GM18511 (cell line): Measurements from ENCODE around the gene MIOX.

Experiments used
- ATAC-seq: cut with Tn5 transposase; IDR thresholded peaks from one replicate; pipeline ENCODE4 v1.9.1; 2021; ENCODE audit warnings: mild to moderate bottlenecking, moderate library complexity; ENCODE audit not compliant: unreplicated experiment

The MIOX gene

GRCh38 chr22:50473088-50473487 is 13.6 kb upstream of the MIOX start:
- no peak for ATAC-seq

DNA sequence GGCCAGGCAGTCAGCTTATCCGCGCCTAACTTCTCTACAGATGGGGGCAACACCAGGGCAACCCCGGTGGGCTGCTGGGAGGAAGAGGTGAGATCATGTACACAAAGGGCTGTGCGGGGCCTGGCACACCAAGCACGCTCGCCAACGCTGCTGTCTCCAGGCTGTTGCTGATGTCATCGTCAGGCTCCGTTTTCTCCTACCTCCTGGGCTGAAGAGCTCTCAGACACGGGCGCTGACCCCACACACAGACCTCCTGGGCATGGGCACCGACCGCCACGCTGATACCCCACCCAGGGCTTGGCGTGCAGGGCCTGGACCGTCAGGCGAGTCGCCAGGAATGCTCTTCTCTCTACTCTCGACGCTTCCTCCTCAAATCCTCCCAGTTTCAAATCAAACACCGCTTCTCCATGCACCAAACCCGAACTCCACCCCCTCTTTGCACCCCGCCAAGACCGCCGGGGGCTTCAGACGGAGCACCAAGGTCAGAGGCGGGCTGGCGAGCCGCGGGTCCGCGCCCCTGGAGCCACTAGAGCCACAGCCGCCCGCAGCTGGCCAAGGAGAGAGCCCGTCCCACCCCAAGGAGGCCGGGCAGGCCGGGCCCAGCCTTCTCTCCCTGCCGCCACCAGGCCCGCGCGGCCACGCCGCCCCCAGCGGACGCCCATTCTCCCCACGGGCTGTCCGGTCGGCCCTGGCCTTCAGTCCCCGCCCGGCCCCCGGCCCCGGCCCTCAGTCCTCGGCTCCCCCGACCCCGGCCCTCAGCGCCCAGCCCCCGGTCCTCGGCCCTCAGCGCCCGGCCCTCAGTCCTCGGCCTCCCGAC is 12.6 kb upstream of the MIOX start:
- ATAC-seq = no peak

DNA sequence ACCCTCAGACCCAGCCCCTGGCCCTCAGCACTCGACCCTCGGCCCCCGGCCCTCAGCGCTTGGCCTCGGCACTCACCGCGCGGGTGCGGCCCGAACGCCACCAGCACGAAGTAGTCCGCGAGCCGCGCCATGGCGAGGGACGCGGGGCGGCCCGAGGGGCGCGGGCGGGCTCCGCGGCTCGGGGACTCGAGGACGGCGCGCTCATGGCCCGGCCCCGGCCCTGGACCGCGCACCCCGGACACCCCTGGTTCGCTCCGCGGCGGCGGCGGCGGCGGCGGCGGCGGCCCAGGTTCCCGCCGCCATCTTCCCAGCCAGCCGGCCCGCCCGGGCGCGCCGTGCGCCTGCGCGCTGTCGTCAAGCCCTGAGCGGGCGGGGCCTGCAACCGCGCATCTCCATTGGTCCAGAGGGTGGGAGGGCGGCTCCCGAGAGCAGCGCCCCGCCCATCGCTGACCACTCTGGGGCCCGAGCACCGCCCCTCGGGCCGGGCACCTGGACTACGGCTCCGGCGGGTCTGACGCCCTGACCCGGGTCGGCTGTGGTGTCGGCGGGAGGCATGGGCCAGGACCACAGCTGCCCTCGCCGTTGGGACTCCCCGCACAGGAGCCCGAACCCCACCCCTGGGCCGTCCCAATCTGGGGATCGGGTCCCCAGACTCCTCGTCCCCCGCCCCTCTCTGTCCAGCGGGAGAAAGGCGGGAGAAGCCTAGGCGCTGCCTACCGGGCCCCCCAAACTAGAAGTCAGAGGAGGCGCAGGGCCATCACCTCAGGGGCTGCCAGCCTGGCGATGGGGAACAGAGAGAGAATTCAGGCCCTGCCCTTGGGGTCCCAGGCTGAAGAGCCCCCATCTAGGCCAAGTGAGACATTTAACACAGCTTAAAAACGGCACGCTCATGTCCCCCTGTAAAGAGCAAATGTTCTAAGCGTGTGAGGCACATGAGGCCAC is 11.7 kb upstream of the MIOX start, which contains the start of gene SBF1:
TSS of gene SBF1 (minus strand) at position 326 of the 942 bp plus-strand sequence. CDS start at position 131, 195 bp downstream.
- peak; percentile 62 for ATAC-seq

DNA sequence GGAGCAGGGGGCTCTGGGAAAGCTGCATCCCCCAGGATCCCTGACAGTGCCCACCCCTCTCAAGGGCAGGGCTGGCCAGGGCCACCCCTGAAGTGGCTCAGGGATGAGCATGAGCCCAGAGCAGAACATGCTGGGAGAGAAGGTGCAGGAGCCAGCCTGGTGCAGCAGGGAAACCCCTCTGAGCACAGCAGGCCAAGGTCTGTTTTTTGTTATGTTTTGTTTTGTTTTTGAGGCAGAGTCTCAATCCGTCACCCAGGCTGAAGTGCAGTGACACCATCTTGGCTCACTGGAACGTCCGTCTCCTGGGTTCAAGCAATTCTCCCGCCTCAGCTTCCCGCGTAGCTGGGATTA is 11.0 kb upstream of the MIOX start:
- ATAC-seq = no peak

DNA sequence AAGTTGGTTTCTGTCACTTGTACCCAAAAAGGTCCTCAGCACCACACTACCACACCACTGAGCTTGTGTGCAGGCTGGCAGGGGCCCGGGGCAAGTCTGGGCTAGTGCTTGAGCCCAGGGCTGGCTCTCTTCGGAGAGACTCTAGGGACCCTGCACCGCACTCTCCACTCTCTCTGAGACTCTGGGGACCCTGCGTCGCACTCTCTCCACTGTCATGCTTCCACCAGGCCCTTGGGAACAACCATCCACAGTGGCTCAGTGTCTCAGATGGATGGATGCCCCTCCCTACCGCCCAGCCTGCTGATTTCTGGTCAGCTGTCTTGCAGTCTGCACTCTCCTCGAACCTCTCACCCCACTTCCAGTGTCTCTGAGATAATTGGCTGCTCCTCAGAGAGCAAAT is 9.8 kb upstream of the MIOX start:
- no peak for ATAC-seq

DNA sequence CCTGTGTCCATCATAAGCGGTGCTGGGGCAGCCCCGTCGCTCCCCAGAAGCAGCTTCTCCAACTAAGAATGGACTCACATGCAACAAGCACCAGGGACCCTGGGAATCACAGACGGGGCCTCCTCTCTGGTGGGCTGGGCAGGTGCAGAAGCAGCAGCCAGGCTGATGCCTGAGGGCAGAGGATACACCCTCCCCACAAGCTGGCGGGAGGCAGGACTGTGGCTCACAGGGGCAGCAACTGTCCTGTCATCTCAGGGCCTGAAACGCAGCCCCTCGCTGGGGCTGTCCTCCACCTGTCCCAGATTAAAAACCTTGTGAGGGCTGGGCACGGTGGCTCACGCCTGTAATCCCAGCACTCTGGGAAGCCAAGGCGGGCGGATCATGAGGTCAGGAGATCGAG is 8.7 kb upstream of the MIOX start:
- ATAC-seq = no peak

GRCh38 chr22:50479721-50480120 is 6.9 kb upstream of the MIOX start:
- no peak for ATAC-seq

- no peak for ATAC-seq
Measured at GRCh38 chr22:50481045-50481439, 5.6 kb upstream of the MIOX start.

GRCh38 chr22:50481440-50482106 is 5.1 kb upstream of the MIOX start, which contains the start of gene ADM2:
Gene ADM2, plus strand, starts transcription at chr22:50481543. Its CDS starts 305 bp downstream, at chr22:50481848.
- no peak for ATAC-seq

- no peak for ATAC-seq
Measured at GRCh38 chr22:50482107-50483074, 4.3 kb upstream of the MIOX start.

GRCh38 chr22:50483106-50483505 is 3.6 kb upstream of the MIOX start:
- no peak for ATAC-seq

- ATAC-seq = no peak
Measured at GRCh38 chr22:50483556-50483955, 3.1 kb upstream of the MIOX start.

- ATAC-seq = no peak
Measured at GRCh38 chr22:50483977-50484853, 2.4 kb upstream of the MIOX start.

- ATAC-seq = no peak
Measured at GRCh38 chr22:50485221-50486131, 1.2 kb upstream of the MIOX start.

GRCh38 chr22:50487290-50488005 is 789 bp downstream of the MIOX start:
- ATAC-seq = no peak

- no peak for ATAC-seq
Measured at GRCh38 chr22:50488006-50488677, 1.5 kb downstream of the MIOX start.

- no peak for ATAC-seq
Measured at GRCh38 chr22:50488886-50489285, 2.2 kb downstream of the MIOX start.
